Measurements from ENCODE around the gene MAMSTR. TPM values are rescaled to one million over a fixed set of nuclear protein-coding genes. Genes with fewer than 3 reads are reported as not detected.

The MAMSTR gene
- total and polyA plus RNA-seq, 9 of the 15 experiments (the other 6 are each of a cell fraction or from before 2014, with no cell fraction given) = 0.08 to 1.00 (median 0.40) TPM; not detected in 1

DNA sequence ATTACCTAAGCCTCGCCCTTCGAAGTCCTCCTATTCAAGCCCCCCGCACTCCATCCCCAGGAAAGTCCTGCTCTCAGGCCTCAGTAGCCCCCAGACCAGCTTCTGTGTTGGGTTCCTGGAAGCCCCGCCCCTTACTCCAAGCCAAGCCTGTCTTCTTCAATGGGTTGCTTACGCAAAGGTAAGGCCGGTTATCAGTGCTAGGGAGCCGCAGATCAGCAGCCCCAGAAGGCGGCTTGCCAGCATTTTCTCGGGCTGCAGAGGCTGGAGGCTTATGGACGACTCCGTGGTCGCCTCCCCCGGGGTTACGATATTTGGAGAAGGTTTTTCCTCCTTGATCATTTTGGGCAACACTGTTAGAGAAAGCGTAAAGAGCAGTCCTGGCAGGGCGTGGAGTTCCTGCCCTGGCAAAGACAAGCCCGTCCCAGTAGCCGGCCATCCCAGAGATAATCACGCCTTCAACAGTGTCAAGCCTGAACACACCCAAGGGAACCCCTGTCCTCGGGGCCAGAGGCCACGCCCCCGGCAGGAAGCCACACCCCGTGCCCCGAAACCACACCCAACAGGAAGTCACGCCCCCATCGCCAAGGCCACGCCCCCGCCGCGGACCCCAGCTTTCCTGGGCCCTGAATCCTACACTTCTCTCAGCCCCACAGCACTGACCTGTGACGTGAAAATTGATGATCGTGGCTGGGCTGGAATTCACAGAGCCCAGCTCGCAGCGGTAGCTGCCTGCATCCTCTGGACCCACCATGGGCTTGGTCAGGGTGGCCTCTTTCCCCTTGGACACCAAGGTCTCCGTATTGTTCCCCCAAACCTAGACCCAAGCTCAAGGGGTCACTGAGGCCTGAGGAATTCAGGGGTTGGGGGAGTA is 21.8 kb upstream of the MAMSTR start (continued):
- no peak for TF ChIP-seq NEUROD1 (IDR thresholded peaks at IDR 0.05; ENCODE audit: borderline replicate concordance, low read depth, low read length, partially characterized antibody)
- TF ChIP-seq, protein P1, sequence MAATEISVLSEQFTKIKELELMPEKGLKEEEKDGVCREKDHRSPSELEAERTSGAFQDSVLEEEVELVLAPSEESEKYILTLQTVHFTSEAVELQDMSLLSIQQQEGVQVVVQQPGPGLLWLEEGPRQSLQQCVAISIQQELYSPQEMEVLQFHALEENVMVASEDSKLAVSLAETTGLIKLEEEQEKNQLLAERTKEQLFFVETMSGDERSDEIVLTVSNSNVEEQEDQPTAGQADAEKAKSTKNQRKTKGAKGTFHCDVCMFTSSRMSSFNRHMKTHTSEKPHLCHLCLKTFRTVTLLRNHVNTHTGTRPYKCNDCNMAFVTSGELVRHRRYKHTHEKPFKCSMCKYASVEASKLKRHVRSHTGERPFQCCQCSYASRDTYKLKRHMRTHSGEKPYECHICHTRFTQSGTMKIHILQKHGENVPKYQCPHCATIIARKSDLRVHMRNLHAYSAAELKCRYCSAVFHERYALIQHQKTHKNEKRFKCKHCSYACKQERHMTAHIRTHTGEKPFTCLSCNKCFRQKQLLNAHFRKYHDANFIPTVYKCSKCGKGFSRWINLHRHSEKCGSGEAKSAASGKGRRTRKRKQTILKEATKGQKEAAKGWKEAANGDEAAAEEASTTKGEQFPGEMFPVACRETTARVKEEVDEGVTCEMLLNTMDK (IDR thresholded peaks at IDR 0.05; ENCODE audit: borderline replicate concordance, insufficient read depth, low read depth, low read length, poor library complexity, severe bottlenecking) = no peak
- no peak for TF ChIP-seq NR3C1 (CRISPR knock-in tag; IDR thresholded peaks at IDR 0.05)
- TF ChIP-seq LEF1 (IDR thresholded peaks at IDR 0.05) = no peak
- TF ChIP-seq, protein P2, sequence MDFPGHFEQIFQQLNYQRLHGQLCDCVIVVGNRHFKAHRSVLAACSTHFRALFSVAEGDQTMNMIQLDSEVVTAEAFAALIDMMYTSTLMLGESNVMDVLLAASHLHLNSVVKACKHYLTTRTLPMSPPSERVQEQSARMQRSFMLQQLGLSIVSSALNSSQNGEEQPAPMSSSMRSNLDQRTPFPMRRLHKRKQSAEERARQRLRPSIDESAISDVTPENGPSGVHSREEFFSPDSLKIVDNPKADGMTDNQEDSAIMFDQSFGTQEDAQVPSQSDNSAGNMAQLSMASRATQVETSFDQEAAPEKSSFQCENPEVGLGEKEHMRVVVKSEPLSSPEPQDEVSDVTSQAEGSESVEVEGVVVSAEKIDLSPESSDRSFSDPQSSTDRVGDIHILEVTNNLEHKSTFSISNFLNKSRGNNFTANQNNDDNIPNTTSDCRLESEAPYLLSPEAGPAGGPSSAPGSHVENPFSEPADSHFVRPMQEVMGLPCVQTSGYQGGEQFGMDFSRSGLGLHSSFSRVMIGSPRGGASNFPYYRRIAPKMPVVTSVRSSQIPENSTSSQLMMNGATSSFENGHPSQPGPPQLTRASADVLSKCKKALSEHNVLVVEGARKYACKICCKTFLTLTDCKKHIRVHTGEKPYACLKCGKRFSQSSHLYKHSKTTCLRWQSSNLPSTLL (IDR thresholded peaks at IDR 0.05) = no peak
- TF ChIP-seq CBX1 (IDR thresholded peaks at IDR 0.05; ENCODE audit: low read depth) = no peak
- no peak for TF ChIP-seq U2AF2 (optimal IDR thresholded peaks at IDR 0.05; ENCODE audit: low read depth, low read length)
- no peak for TF ChIP-seq STAT5A (IDR thresholded peaks at IDR 0.05; ENCODE audit: borderline replicate concordance, low read length)
- no peak for TF ChIP-seq TCFL5 (CRISPR knock-in tag; conservative IDR thresholded peaks at IDR 0.05)
- no peak for TF ChIP-seq CCAR2 (IDR thresholded peaks at IDR 0.05; ENCODE audit: low read depth, low read length)
- TF ChIP-seq ZNF696 (CRISPR knock-in tag; conservative IDR thresholded peaks at IDR 0.05) = no peak
- peak; percentile 45 for TF ChIP-seq RBBP5 (IDR thresholded peaks at IDR 0.05; ENCODE audit: borderline replicate concordance, insufficient read depth, low read length, poor library complexity, severe bottlenecking)
- peak; percentile 50 for TF ChIP-seq GATA2 (CRISPR knock-in tag; IDR thresholded peaks at IDR 0.05)
- no peak for TF ChIP-seq SRSF7 (optimal IDR thresholded peaks at IDR 0.05; ENCODE audit: low read depth, low read length)
- TF ChIP-seq, protein P3, sequence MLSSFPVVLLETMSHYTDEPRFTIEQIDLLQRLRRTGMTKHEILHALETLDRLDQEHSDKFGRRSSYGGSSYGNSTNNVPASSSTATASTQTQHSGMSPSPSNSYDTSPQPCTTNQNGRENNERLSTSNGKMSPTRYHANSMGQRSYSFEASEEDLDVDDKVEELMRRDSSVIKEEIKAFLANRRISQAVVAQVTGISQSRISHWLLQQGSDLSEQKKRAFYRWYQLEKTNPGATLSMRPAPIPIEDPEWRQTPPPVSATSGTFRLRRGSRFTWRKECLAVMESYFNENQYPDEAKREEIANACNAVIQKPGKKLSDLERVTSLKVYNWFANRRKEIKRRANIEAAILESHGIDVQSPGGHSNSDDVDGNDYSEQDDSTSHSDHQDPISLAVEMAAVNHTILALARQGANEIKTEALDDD (IDR thresholded peaks at IDR 0.05) = no peak
- TF ChIP-seq DPF2 (IDR thresholded peaks at IDR 0.05) = peak; percentile 83
- TF ChIP-seq HDGF (IDR thresholded peaks at IDR 0.05) = peak; percentile 86
- TF ChIP-seq, protein P4, sequence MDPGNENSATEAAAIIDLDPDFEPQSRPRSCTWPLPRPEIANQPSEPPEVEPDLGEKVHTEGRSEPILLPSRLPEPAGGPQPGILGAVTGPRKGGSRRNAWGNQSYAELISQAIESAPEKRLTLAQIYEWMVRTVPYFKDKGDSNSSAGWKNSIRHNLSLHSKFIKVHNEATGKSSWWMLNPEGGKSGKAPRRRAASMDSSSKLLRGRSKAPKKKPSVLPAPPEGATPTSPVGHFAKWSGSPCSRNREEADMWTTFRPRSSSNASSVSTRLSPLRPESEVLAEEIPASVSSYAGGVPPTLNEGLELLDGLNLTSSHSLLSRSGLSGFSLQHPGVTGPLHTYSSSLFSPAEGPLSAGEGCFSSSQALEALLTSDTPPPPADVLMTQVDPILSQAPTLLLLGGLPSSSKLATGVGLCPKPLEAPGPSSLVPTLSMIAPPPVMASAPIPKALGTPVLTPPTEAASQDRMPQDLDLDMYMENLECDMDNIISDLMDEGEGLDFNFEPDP (CRISPR knock-in tag; IDR thresholded peaks at IDR 0.05) = no peak
- peak; percentile 49 for TF ChIP-seq EGR1 (conservative IDR thresholded peaks at IDR 0.05)
- no peak for TF ChIP-seq ZNF584 (CRISPR knock-in tag; IDR thresholded peaks at IDR 0.05; ENCODE audit: low read depth)
- no peak for TF ChIP-seq FOXJ2 (tag; IDR thresholded peaks at IDR 0.05)
- TF ChIP-seq EHMT2 (IDR thresholded peaks at IDR 0.05) = no peak

Data from K562 (cell line).